Ovary (tissue), 9 donors: Measurements from ENCODE around the gene RNF225. TPM values are rescaled to one million over a fixed set of nuclear protein-coding genes. Genes with fewer than 3 reads are reported as not detected.
"Not testable (repeated sequence)": the region's sequence is repeated elsewhere in the genome, so short reads cannot be mapped to it uniquely, and the experiment has no call there.

Experiments used
- DNase-seq, 5 donors: peaks; one replicate each; pipeline ENCODE4 v3.0.0-alpha.2; 2019 to 2020
- H3K27ac ChIP-seq, 2 donors: fragments of 200-600 bp; one replicate each; pipeline versions ENCODE4 v1.5.1 to v1.8.0; 2019 to 2022
- H3K27me3 ChIP-seq: fragments of 200-600 bp; one replicate; pipeline ENCODE4 v1.8.0; 2022
- H3K36me3 ChIP-seq: fragments of 200-600 bp; sonication (generic); one replicate; pipeline ENCODE4 v1.5.1; 2019
- H3K4me1 ChIP-seq: one replicate; pipeline ENCODE4 v1.8.1; 2013; ENCODE audit warnings: mild to moderate bottlenecking, moderate library complexity; ENCODE audit not compliant: insufficient read depth
- H3K4me3 ChIP-seq: fragments of 200-600 bp; sonication (generic); one replicate; pipeline ENCODE4 v1.5.1; 2017
- H3K9me3 ChIP-seq, 2 donors: fragments of 200-600 bp in 1 of 2; sonication (generic) in 1 of 2; one replicate each; pipeline versions ENCODE4 v1.5.1 to v1.8.1; 2013 to 2019; ENCODE audit warnings: mild to moderate bottlenecking in 1 of 2, moderate library complexity in 1 of 2
- EP300 ChIP-seq: sonication (generic); formaldehyde crosslinking; IDR thresholded peaks from one replicate; pipeline ENCODE4 v1.6.1; 2017; ENCODE audit warnings: antibody characterized with exemption
- POLR2A ChIP-seq: fragments of 450-650 bp; IDR thresholded peaks from one replicate; pipeline ENCODE4 v1.6.1; 2017; ENCODE audit warnings: antibody characterized with exemption, mild to moderate bottlenecking, moderate library complexity
- WGBS, 3 donors: extraction: QIAGEN DNeasy Blood & Tissue Kit in 1 of 3; methylation state at CpG; one replicate each; pipeline versions ENCODE4 v1.1.5 to v1.1.7; 2013 to 2017; 5-methylcytosine and 5-hydroxymethylcytosine counted together
- intact Hi-C, 4 donors: fragments of 100-400 bp; cut with DNase I; formaldehyde crosslinking; loops; one replicate each; pipeline versions ENCODE4 v1.11.0 to v1.15.1; 2022 to 2023
- microRNA-seq, 3 donors: library from miRNA; unstranded; fragments of <30 nt; microRNA quantifications; one replicate each; pipeline versions ENCODE4 to v1.2.0, GENCODE V29; 2019 to 2020
- polyA plus RNA-seq, 2 donors: library from polyadenylated mRNA; stranded (reverse); fragments of 200-250 nt in 1 of 2; fragments of 350-450 nt in 1 of 2; fragmentation: Illumina TruSeq in 1 of 2; extraction: RNeasy Lipid Tissue Mini Kit (QIAGEN cat#74804) in 1 of 2; gene quantifications; one replicate each; pipeline ENCODE4 v1.2.3, GENCODE V29; 2013 to 2014
- small RNA-seq: library from RNA; depleted of rRNA; stranded (forward); fragments of <200 nt; gene quantifications from one replicate; pipeline ENCODE3, GENCODE V24; 2016
- total RNA-seq, 7 donors: library from RNA; depleted of rRNA in 2 of 7; stranded (reverse); fragments of >200 nt in 2 of 7; fragmentation: NEBNext Ultra II Directional in 3 of 7; extraction: Animal tissue kit (Norgen Biotek cat#: 25700) in 3 of 7; gene quantifications; one replicate each; pipeline versions ENCODE4 v1.1.0 to v1.2.4, GENCODE V29; 2016 to 2023
- TF ChIP-seq, protein P1 (sequence below), 3 donors: fragments of 450-650 bp in 2 of 3; fragments of 200-600 bp in 1 of 3; IDR thresholded peaks; one replicate each; pipeline versions ENCODE4 v1.5.1 to v1.8.0; 2016 to 2022; ENCODE audit warnings: antibody characterized with exemption in 3 of 3, mild to moderate bottlenecking in 1 of 3
- donor health status: DM: no; HTN: no; CAD: no; lungs with moderate emphysema.
- donor health status: DM: no; HTN: no; CAD: no.
- donor health status: Bipolar disorder and iron deficiency.
- donor health status: DM: yes; HTN: yes; CAD: no.
- donor health status: DM: no; HTN: no; CAD: no.
- donor health status: DM: yes; HTN: yes; CAD: no.

The RNF225 gene
- total and polyA plus RNA-seq, 9 donors = not detected

DNA sequence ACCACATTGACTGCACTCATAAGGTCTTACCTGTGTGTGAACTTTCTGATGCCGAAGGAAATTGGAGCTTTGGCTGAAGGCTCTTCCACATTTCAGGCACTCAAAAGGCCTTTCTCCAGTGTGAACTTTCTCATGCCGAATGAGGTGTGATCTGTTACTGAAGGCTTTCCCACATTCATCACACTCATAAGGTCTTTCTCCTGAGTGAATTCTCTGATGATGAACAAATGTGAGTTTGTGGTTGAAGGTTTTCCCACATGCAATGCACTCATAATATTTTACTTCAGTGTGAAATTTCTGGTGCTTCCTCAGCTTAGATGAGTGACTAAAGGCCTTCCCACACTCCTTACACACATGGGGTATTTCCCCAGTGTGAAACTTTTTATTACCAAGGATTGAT, 38.8 kb downstream of the RNF225 start:
- peaks cover 25 to 87% of the 10 kb centered on the region in 2 donors for H3K9me3 ChIP-seq
- DNase-seq = no peak
- no peak overlapping the region for H3K4me3 ChIP-seq
- no peaks in the 10 kb centered on the region for H3K36me3 ChIP-seq
- intact Hi-C loops = no loop called here
- no peaks in the 10 kb centered on the region for H3K27me3 ChIP-seq
- WGBS, 3 donors = 95 to 100% (median 96%) methylated on average over 2 of the region's 2 CpGs
- H3K27ac ChIP-seq = no peak overlapping the region
- H3K4me1 ChIP-seq = peaks cover 2% of the 10 kb centered on the region
- TF ChIP-seq, protein P1, sequence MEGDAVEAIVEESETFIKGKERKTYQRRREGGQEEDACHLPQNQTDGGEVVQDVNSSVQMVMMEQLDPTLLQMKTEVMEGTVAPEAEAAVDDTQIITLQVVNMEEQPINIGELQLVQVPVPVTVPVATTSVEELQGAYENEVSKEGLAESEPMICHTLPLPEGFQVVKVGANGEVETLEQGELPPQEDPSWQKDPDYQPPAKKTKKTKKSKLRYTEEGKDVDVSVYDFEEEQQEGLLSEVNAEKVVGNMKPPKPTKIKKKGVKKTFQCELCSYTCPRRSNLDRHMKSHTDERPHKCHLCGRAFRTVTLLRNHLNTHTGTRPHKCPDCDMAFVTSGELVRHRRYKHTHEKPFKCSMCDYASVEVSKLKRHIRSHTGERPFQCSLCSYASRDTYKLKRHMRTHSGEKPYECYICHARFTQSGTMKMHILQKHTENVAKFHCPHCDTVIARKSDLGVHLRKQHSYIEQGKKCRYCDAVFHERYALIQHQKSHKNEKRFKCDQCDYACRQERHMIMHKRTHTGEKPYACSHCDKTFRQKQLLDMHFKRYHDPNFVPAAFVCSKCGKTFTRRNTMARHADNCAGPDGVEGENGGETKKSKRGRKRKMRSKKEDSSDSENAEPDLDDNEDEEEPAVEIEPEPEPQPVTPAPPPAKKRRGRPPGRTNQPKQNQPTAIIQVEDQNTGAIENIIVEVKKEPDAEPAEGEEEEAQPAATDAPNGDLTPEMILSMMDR (IDR thresholded peaks at IDR 0.05) = no peak
- TF ChIP-seq EP300 = no peak
- no peak for TF ChIP-seq POLR2A

GRCh38 chr19:58439576-58440554, 44.4 kb downstream of the RNF225 start, which contains the start of gene ZNF132:
TSS of gene ZNF132 (minus strand) at chr19:58440153. CDS start at chr19:58439821, 332 bp downstream.
- 5 to 7% (median 6%) methylated on average over 54 to 59 of the region's 59 CpGs for WGBS, 3 donors
- intact Hi-C loops = no loop called here
- H3K4me1 ChIP-seq = peaks cover 11% of the 10 kb centered on the region
- peak; percentile 94 to 98 (median 96) for DNase-seq
- TF ChIP-seq, protein P1 (IDR thresholded peaks at IDR 0.05) = no peak
- TF ChIP-seq EP300 (peak; percentile 59), POLR2A (peak; percentile 58)
- no peaks in the 10 kb centered on the region for H3K36me3 ChIP-seq
- H3K27me3 ChIP-seq = no peaks in the 10 kb centered on the region
- peak within 1 kb of the TSS; percentile 24 to 67 for H3K27ac ChIP-seq
- H3K9me3 ChIP-seq = peaks cover 3 to 38% of the 10 kb centered on the region in 2 donors
- peak within 1 kb of the TSS; percentile 61 for H3K4me3 ChIP-seq

DNA sequence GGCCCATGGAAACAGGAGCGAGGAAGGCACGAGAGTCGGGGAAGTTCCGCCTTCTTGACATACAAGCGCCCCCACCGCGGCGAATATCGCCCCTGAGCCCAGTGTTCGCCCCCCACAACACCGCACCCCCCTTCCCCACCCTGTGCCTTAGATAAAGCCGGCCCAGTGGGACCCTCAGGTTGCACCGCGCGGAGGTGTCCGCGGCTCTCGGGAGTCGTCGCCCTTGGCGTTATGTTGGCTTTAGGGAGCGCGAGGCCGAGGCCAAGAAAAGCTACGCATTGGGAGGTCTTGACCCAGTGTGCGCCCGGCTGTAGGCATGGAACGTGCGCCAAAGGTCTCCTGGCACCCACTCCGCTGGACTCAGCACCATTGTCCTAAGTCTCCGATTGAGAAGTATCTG, 45.1 kb downstream of the RNF225 start:
- WGBS, 3 donors = 9 to 13% (median 11%) methylated on average over 25 to 31 of the region's 31 CpGs
- Histone ChIP-seq H3K9me3 (peaks cover 0 to 31% of the 10 kb centered on the region in 2 donors), H3K27me3 (no peaks in the 10 kb centered on the region), H3K36me3 (no peaks in the 10 kb centered on the region), H3K4me1 (peaks cover 11% of the 10 kb centered on the region), H3K4me3 (peak overlapping the region; percentile 61), H3K27ac (peak overlapping the region in 1 of 2 donors; percentile 67)
- intact Hi-C loops = no loop called here
- DNase-seq = peak in 2 of 5 donors; percentile 37 to 61
- TF ChIP-seq POLR2A = no peak

DNA sequence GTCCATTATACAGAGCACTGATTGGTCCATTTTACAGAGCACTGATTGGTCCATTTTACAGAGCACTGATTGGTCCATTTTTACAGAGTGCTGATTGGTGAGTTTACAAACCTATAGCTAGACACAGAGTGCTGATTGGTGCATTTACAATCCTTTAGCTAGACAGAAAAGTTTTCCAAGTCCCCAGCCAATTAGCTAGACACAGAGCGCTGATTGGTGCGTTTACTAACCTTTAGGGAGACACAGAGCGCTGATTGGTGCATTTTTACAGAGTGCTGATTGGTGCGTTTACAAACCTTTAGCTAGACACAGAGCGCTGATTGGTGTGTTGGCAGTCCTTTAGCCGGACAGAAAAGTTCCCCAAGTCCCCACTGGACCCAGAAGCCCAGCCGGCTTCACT, 47.5 kb downstream of the RNF225 start:
- DNase-seq, H3K4me3 ChIP-seq, H3K36me3 ChIP-seq, H3K9me3 ChIP-seq, H3K27me3 ChIP-seq, intact Hi-C loops, H3K27ac ChIP-seq: not testable (repeated sequence)
- peaks cover 11% of the 10 kb centered on the region for H3K4me1 ChIP-seq
- WGBS, 3 donors = 86 to 91% (median 90%) methylated on average over 7 of the region's 7 CpGs

Small RNAs within 50 kb of the gene (microRNA-seq; reads per million reads assigned to microRNA genes)
- gene MIR4754 = 0 to 0.16 (median 0) reads per million in 3 donors

Small RNAs within 50 kb of the gene (small RNA-seq; reads per million reads assigned to genes)
- gene MIR4754 = not detected
- gene RNA5SP473 = 0.35 reads per million

Other genes starting within 250 kb of the RNF225 start
- gene ZNF329, start 244.9 kb upstream of the RNF225 start, total RNA-seq = 10 to 100 TPM in 5 of 7 donors, 1 to 10 TPM in 2; 5.6 to 16.9 (median 13.5) TPM
- 10 to 100 TPM in 1 of 2 donors, 1 to 10 TPM in 1; 7.3 to 14.9 TPM for gene ZNF329, start 244.9 kb upstream of the RNF225 start, polyA plus RNA-seq
- 10 to 100 TPM; 26.1 to 61.5 (median 45.3) TPM for gene ZNF274, start 212.6 kb upstream of the RNF225 start, total RNA-seq
- gene ZNF274, start 212.6 kb upstream of the RNF225 start, polyA plus RNA-seq = 10 to 100 TPM; 20.4 to 22.4 TPM
- gene ZNF544, start 166.7 kb upstream of the RNF225 start, total RNA-seq = 10 to 100 TPM; 20.8 to 39.8 (median 37.5) TPM
- 10 to 100 TPM; 16.8 to 18.3 TPM for gene ZNF544, start 166.7 kb upstream of the RNF225 start, polyA plus RNA-seq
- gene ZNF8, start 116.7 kb upstream of the RNF225 start, total RNA-seq = 10 to 100 TPM in 1 of 7 donors, 1 to 10 TPM in 6; 4.8 to 10.6 (median 8.0) TPM
- gene ZNF8, start 116.7 kb upstream of the RNF225 start, polyA plus RNA-seq = 1 to 10 TPM; 2.7 to 4.2 TPM
- 10 to 100 TPM; 26.9 to 37.6 (median 29.9) TPM for gene ERVK3-1, start 90.3 kb upstream of the RNF225 start, total RNA-seq
- gene ERVK3-1, start 90.3 kb upstream of the RNF225 start, polyA plus RNA-seq = 10 to 100 TPM; 27.4 to 52.5 TPM
- 1 to 10 TPM; 2.2 to 6.1 (median 4.5) TPM for gene ZSCAN22, start 68.7 kb upstream of the RNF225 start, total RNA-seq
- 1 to 10 TPM; 1.1 to 2.3 TPM for gene ZSCAN22, start 68.7 kb upstream of the RNF225 start, polyA plus RNA-seq
- gene A1BG, start 42.2 kb upstream of the RNF225 start, total RNA-seq = 10 to 100 TPM in 2 of 7 donors, 1 to 10 TPM in 5; 2.6 to 32.4 (median 4.8) TPM
- 10 to 100 TPM in 1 of 2 donors, under 1 TPM in 1; 0.38 to 11.8 TPM for gene A1BG, start 42.2 kb upstream of the RNF225 start, polyA plus RNA-seq
- gene ZNF497, start 32.9 kb upstream of the RNF225 start, total RNA-seq = 1 to 10 TPM; 2.5 to 6.5 (median 3.4) TPM
- 1 to 10 TPM in 1 of 2 donors, under 1 TPM in 1; 0.30 to 2.2 TPM for gene ZNF497, start 32.9 kb upstream of the RNF225 start, polyA plus RNA-seq
- gene ZNF837, start 14.6 kb upstream of the RNF225 start, total RNA-seq = 1 to 10 TPM; 1.4 to 3.2 (median 2.7) TPM
- 1 to 10 TPM in 1 of 2 donors, not detected in 1; 2.3 TPM for gene ZNF837, start 14.6 kb upstream of the RNF225 start, polyA plus RNA-seq
- gene RPS5, start 8.4 kb upstream of the RNF225 start, total RNA-seq = 1,000 to 10,000 TPM; 1,875 to 5,180 (median 2,346) TPM
- gene RPS5, start 8.4 kb upstream of the RNF225 start, polyA plus RNA-seq = 1,000 to 10,000 TPM in 1 of 2 donors, 100 to 1,000 TPM in 1; 715 to 3,775 TPM
- gene ZNF584, start 13.0 kb downstream of the RNF225 start, total RNA-seq = 10 to 100 TPM; 12.6 to 24.3 (median 22.0) TPM
- gene ZNF584, start 13.0 kb downstream of the RNF225 start, polyA plus RNA-seq = 10 to 100 TPM; 11.0 to 12.0 TPM
- 10 to 100 TPM in 2 of 7 donors, 1 to 10 TPM in 5; 6.2 to 12.5 (median 8.6) TPM for gene ZNF132, start 44.5 kb downstream of the RNF225 start, total RNA-seq
- gene ZNF132, start 44.5 kb downstream of the RNF225 start, polyA plus RNA-seq = 1 to 10 TPM; 3.3 to 5.9 TPM
- 10 to 100 TPM in 1 of 7 donors, 1 to 10 TPM in 6; 4.7 to 11.4 (median 8.5) TPM for gene ZNF324B, start 56.0 kb downstream of the RNF225 start, total RNA-seq
- 1 to 10 TPM; 4.2 to 4.7 TPM for gene ZNF324B, start 56.0 kb downstream of the RNF225 start, polyA plus RNA-seq
- gene ZNF324, start 71.4 kb downstream of the RNF225 start, total RNA-seq = 10 to 100 TPM; 14.2 to 20.2 (median 18.6) TPM
- gene ZNF324, start 71.4 kb downstream of the RNF225 start, polyA plus RNA-seq = 1 to 10 TPM; 3.9 to 8.7 TPM
- 10 to 100 TPM; 16.2 to 20.9 (median 18.6) TPM for gene ZNF446, start 80.7 kb downstream of the RNF225 start, total RNA-seq
- 10 to 100 TPM in 1 of 2 donors, 1 to 10 TPM in 1; 1.9 to 24.9 TPM for gene ZNF446, start 80.7 kb downstream of the RNF225 start, polyA plus RNA-seq
- gene SLC27A5, start 116.3 kb downstream of the RNF225 start, total RNA-seq = 10 to 100 TPM in 4 of 7 donors, 1 to 10 TPM in 3; 6.5 to 14.8 (median 11.1) TPM
- 10 to 100 TPM in 1 of 2 donors, under 1 TPM in 1; 0.70 to 14.2 TPM for gene SLC27A5, start 116.3 kb downstream of the RNF225 start, polyA plus RNA-seq
- gene ZBTB45, start 124.2 kb downstream of the RNF225 start, total RNA-seq = 10 to 100 TPM in 5 of 7 donors, 1 to 10 TPM in 2; 8.1 to 23.3 (median 17.3) TPM
- gene ZBTB45, start 124.2 kb downstream of the RNF225 start, polyA plus RNA-seq = 10 to 100 TPM in 1 of 2 donors, 1 to 10 TPM in 1; 1.1 to 11.6 TPM
- 100 to 1,000 TPM; 193 to 505 (median 348) TPM for gene TRIM28, start 148.4 kb downstream of the RNF225 start, total RNA-seq
- gene TRIM28, start 148.4 kb downstream of the RNF225 start, polyA plus RNA-seq = 100 to 1,000 TPM; 270 to 294 TPM
- 100 to 1,000 TPM in 2 of 7 donors, 10 to 100 TPM in 5; 54.2 to 105 (median 96.1) TPM for gene CHMP2A, start 159.4 kb downstream of the RNF225 start, total RNA-seq
- gene CHMP2A, start 159.4 kb downstream of the RNF225 start, polyA plus RNA-seq = 100 to 1,000 TPM; 137 to 143 TPM
- gene UBE2M, start 163.0 kb downstream of the RNF225 start, total RNA-seq = 10 to 100 TPM; 13.8 to 75.0 (median 62.6) TPM
- 100 to 1,000 TPM in 1 of 2 donors, 10 to 100 TPM in 1; 43.8 to 110 TPM for gene UBE2M, start 163.0 kb downstream of the RNF225 start, polyA plus RNA-seq
- 10 to 100 TPM; 26.2 to 48.0 (median 30.6) TPM for gene MZF1, start 177.7 kb downstream of the RNF225 start, total RNA-seq
- 10 to 100 TPM; 10.8 to 32.5 TPM for gene MZF1, start 177.7 kb downstream of the RNF225 start, polyA plus RNA-seq